ENCODE data around the gene MXRA7. TPM values are rescaled to one million over a fixed set of nuclear protein-coding genes. Genes with fewer than 3 reads are reported as not detected.
"Not testable (repeated sequence)": the region's sequence is repeated elsewhere in the genome, so short reads cannot be mapped to it uniquely, and the experiment has no call there.

MXRA7 gene
- total RNA-seq, 1 experiment from 2014 or later = 33.6 TPM

- intact Hi-C loops (cut with micrococcal nuclease) = loop anchor here (2.0 to 10.0 kb wide), 2 partner anchors 160 to 192 kb away; no protein-coding TSS in a partner anchor
Observed at GRCh38 chr17:76714336-76714735, 3.6 kb upstream of the MXRA7 start.

GRCh38 chr17:76713765-76714164, 3.0 kb upstream of the MXRA7 start:
- TF ChIP-seq CTCF (IDR thresholded peaks at IDR 0.05; ENCODE audit: unreplicated experiment) = no peak
- H3K36me3 Mint-ChIP-seq (ENCODE audit: insufficient read depth, unreplicated experiment) = peaks cover 63% of the 10 kb centered on the region
- no peak overlapping the region for H3K4me3 Mint-ChIP-seq (ENCODE audit: unreplicated experiment)
- H3K27me3 Mint-ChIP-seq (ENCODE audit: insufficient read depth, unreplicated experiment) = no peaks in the 10 kb centered on the region
- DNase-seq (ENCODE audit: unreplicated experiment) = no peak
- BruUV-seq (replicated peaks) = no TSS peak
- ChIA-PET POLR2A (interaction anchor here (0.9 to 5.3 kb wide), 5 partner anchors 11 to 154 kb away, joined by 3 to 51 read pairs (median 5); partner anchors contain the start of genes JMJD6 and METTL23), CTCF (interaction anchor here (0.7 to 2.7 kb wide), 15 partner anchors 11 to 633 kb away, joined by 3 to 26 read pairs (median 3); partner anchors contain the start of gene JMJD6)
- no peak overlapping the region for H3K27ac Mint-ChIP-seq (ENCODE audit: low read depth, unreplicated experiment)
- H3K4me1 Mint-ChIP-seq (ENCODE audit: insufficient read depth, unreplicated experiment) = peaks cover 21% of the 10 kb centered on the region
- intact Hi-C loops (cut with micrococcal nuclease) = loop anchor here (2.0 to 10.0 kb wide), 2 partner anchors 159 to 191 kb away; no protein-coding TSS in a partner anchor
- H3K9me3 Mint-ChIP-seq (ENCODE audit: unreplicated experiment) = no peaks in the 10 kb centered on the region

More at GRCh38 chr17:76714336-76714735, 3.6 kb upstream of the MXRA7 start:
- H3K36me3 Mint-ChIP-seq (ENCODE audit: insufficient read depth, unreplicated experiment) = peaks cover 69% of the 10 kb centered on the region
- TF ChIP-seq CTCF (IDR thresholded peaks at IDR 0.05; ENCODE audit: unreplicated experiment) = no peak
- BruUV-seq (replicated peaks) = no TSS peak
- no peak overlapping the region for H3K4me3 Mint-ChIP-seq (ENCODE audit: unreplicated experiment)
- no peak for DNase-seq (ENCODE audit: unreplicated experiment)
- H3K4me1 Mint-ChIP-seq (ENCODE audit: insufficient read depth, unreplicated experiment) = peaks cover 16% of the 10 kb centered on the region
- H3K9me3 Mint-ChIP-seq (ENCODE audit: unreplicated experiment) = no peaks in the 10 kb centered on the region
- CTCF ChIA-PET = interaction anchor here (0.6 to 2.7 kb wide), 17 partner anchors 10 to 634 kb away, joined by 3 to 26 read pairs (median 5); partner anchors contain the start of genes JMJD6 and PRCD
- no peaks in the 10 kb centered on the region for H3K27me3 Mint-ChIP-seq (ENCODE audit: insufficient read depth, unreplicated experiment)
- POLR2A ChIA-PET = interaction anchor here (0.9 to 5.3 kb wide), 5 partner anchors 11 to 155 kb away, joined by 3 to 51 read pairs (median 5); partner anchors contain the start of genes JMJD6 and METTL23
- H3K27ac Mint-ChIP-seq (ENCODE audit: low read depth, unreplicated experiment) = no peak overlapping the region

GRCh38 chr17:76712321-76712720, 1.6 kb upstream of the MXRA7 start:
- H3K9me3 Mint-ChIP-seq (ENCODE audit: unreplicated experiment); H3K27ac Mint-ChIP-seq (ENCODE audit: low read depth, unreplicated experiment): not testable (repeated sequence)

GRCh38 chr17:76709951-76710862, 558 bp downstream of the MXRA7 start:
- Mint-ChIP-seq H3K27ac (ENCODE audit: low read depth, unreplicated experiment) (peak overlapping the region; percentile 39), H3K4me3 (ENCODE audit: unreplicated experiment) (peak overlapping the region; percentile 76), H3K36me3 (ENCODE audit: insufficient read depth, unreplicated experiment) (peaks cover 27% of the 10 kb centered on the region)
- ChIA-PET CTCF (interaction anchor here (0.6 to 1.0 kb wide), 3 partner anchors 15 to 113 kb away, joined by 3 to 4 read pairs (median 3); no protein-coding TSS in a partner anchor), POLR2A (interaction anchor here (0.6 to 2.7 kb wide), 12 partner anchors 16 to 356 kb away, joined by 3 to 14 read pairs (median 4); partner anchors contain the start of genes JMJD6, METTL23, PRPSAP1 and SRSF2)
- not testable (repeated sequence) for DNase-seq (ENCODE audit: unreplicated experiment); H3K4me1 Mint-ChIP-seq (ENCODE audit: insufficient read depth, unreplicated experiment); BruUV-seq (replicated peaks); H3K27me3 Mint-ChIP-seq (ENCODE audit: insufficient read depth, unreplicated experiment); H3K9me3 Mint-ChIP-seq (ENCODE audit: unreplicated experiment)
- intact Hi-C loops (cut with micrococcal nuclease) = loop anchor here (10.0 kb wide), 1 partner anchor 155 kb away; no protein-coding TSS in a partner anchor

More at GRCh38 chr17:76712321-76712720, 1.6 kb upstream of the MXRA7 start:
- ChIA-PET POLR2A (interaction anchor here (0.7 to 2.7 kb wide), 4 partner anchors 9 to 356 kb away, joined by 3 to 14 read pairs (median 6); partner anchors contain the start of genes JMJD6 and METTL23), CTCF (interaction anchor here (1.2 kb wide), 1 partner anchor 31 kb away, joined by 5 read pairs; no protein-coding TSS in a partner anchor)
- intact Hi-C loops (cut with micrococcal nuclease) = loop anchor here (10.0 kb wide), 1 partner anchor 158 kb away; no protein-coding TSS in a partner anchor
- not testable (repeated sequence) for DNase-seq (ENCODE audit: unreplicated experiment); H3K27me3 Mint-ChIP-seq (ENCODE audit: insufficient read depth, unreplicated experiment); H3K4me3 Mint-ChIP-seq (ENCODE audit: unreplicated experiment); BruUV-seq (replicated peaks)
- peaks cover 48% of the 10 kb centered on the region for H3K36me3 Mint-ChIP-seq (ENCODE audit: insufficient read depth, unreplicated experiment)
- H3K4me1 Mint-ChIP-seq (ENCODE audit: insufficient read depth, unreplicated experiment) = peaks cover 21% of the 10 kb centered on the region
